ENCODE results near the gene RBM17. TPM values are rescaled to one million over a fixed set of nuclear protein-coding genes. Genes with fewer than 3 reads are reported as not detected.
"Not testable (repeated sequence)": the region's sequence is repeated elsewhere in the genome, so short reads cannot be mapped to it uniquely, and the experiment has no call there.

RBM17 gene
- total RNA-seq, 4 donors from 2014 or later, result 64.4 to 163 (median 146) TPM

DNA sequence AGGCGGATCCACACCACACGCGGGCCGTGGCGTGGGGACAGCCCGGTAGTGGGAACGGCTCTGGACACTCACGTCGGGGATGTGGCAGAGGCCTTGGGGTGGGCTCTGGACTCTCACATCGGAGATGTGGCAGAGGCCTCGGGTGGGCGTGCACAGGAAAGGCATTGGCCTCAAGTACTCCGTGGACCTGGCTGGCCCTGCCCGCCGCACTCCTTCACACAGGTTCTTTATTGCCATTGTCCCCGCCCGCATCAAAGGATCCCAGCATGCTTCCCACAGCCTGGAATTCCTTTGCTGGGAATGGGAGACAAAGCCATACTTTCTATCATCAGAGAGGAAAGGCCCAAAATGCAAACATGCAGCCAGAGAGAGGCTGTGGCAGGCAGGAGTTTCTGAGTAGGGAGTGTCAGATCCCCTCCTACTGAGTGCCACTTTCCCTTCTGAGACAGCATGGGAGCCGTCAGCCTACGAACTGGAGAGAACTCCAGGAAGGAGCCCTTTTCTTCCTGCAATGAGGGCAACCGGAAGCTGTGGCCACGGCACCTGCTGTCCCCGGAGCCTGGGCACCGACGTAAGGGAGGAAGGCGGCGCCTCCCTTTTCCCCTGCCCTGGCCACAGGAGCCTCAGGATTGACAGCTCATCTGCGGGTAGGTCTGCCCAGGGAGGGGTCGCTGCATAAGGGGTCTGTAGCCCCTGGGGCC is 51.5 kb downstream of the RBM17 start:
- Histone ChIP-seq H3K36me3 (no peaks in the 10 kb centered on the region), H3K27ac (no peak overlapping the region), H3K4me3 (no peak overlapping the region), H3K4me1 (no peaks in the 10 kb centered on the region), H3K27me3 (no peaks in the 10 kb centered on the region), H3K9me3 (no peaks in the 10 kb centered on the region)
- no peak for TF ChIP-seq POLR2A (IDR thresholded peaks at IDR 0.05)
- TF ChIP-seq CTCF (IDR thresholded peaks at IDR 0.05), result no peak
- intact Hi-C loops (cut with DNase I; ENCODE audit: low total_unique reads), result loop anchor here (10.0 kb wide), 1 partner anchor 65 kb away; the partner anchor contains the start of gene PFKFB3
- DNase-seq, result no peak

GRCh38 chr10:6140965-6141295 is 52.1 kb downstream of the RBM17 start:
- Histone ChIP-seq H3K27me3 (no peaks in the 10 kb centered on the region), H3K4me1 (peaks cover 0 to 4% of the 10 kb centered on the region in 2 donors), H3K4me3 (peak overlapping the region in 1 of 2 donors; percentile 13), H3K36me3 (no peaks in the 10 kb centered on the region), H3K27ac (no peak overlapping the region), H3K9me3 (no peaks in the 10 kb centered on the region)
- intact Hi-C loops (cut with DNase I; ENCODE audit: low total_unique reads), result loop anchor here (10.0 kb wide), 1 partner anchor 64 kb away; the partner anchor contains the start of gene PFKFB3
- DNase-seq, result no peak
- TF ChIP-seq POLR2A (IDR thresholded peaks at IDR 0.05), result no peak
- TF ChIP-seq CTCF (IDR thresholded peaks at IDR 0.05), result no peak

GRCh38 chr10:6141296-6142151 is 52.7 kb downstream of the RBM17 start:
- no peaks in the 10 kb centered on the region for H3K27me3 ChIP-seq

DNA sequence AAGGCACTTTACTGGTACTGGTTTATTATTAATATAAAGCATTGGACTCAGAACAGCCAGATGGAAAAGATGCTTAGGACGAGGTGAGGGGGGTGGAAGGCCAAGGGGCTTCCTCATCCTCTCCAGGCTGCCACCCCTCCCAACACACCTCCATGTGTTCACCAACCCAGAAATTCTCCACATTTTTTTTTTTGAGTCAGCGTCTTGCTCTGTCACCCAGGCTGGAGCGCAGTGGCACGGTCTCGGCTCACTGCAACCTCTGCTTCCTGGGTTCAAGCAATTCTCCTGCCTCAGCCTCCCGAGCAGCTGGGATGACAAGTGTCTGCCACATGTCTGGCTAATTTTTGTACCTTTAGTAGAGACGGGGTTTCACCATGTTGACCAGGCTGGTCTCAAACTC is 53.4 kb downstream of the RBM17 start:
- H3K27me3 ChIP-seq, H3K27ac ChIP-seq, H3K9me3 ChIP-seq, DNase-seq, H3K4me3 ChIP-seq, H3K36me3 ChIP-seq: not testable (repeated sequence)
- H3K4me1 ChIP-seq, result peaks cover 0 to 10% of the 10 kb centered on the region in 2 donors
- intact Hi-C loops (cut with DNase I; ENCODE audit: low total_unique reads), result loop anchor here (10.0 kb wide), 1 partner anchor 63 kb away; the partner anchor contains the start of gene PFKFB3

More at GRCh38 chr10:6141296-6142151, 52.7 kb downstream of the RBM17 start:
- no peak overlapping the region for H3K27ac ChIP-seq
- H3K4me3 ChIP-seq, result peak overlapping the region in 1 of 2 donors; percentile 13
- intact Hi-C loops (cut with DNase I; ENCODE audit: low total_unique reads), result loop anchor here (10.0 kb wide), 1 partner anchor 63 kb away; the partner anchor contains the start of gene PFKFB3
- H3K9me3 ChIP-seq, result no peaks in the 10 kb centered on the region
- H3K36me3 ChIP-seq, result no peaks in the 10 kb centered on the region
- no peak for TF ChIP-seq CTCF (IDR thresholded peaks at IDR 0.05)
- TF ChIP-seq POLR2A (IDR thresholded peaks at IDR 0.05), result no peak
- H3K4me1 ChIP-seq, result peaks cover 0 to 10% of the 10 kb centered on the region in 2 donors
- no peak for DNase-seq

GRCh38 chr10:6142644-6143043 is 53.8 kb downstream of the RBM17 start:
- no peaks in the 10 kb centered on the region for H3K27me3 ChIP-seq
- H3K4me3 ChIP-seq, result no peak overlapping the region
- TF ChIP-seq CTCF (IDR thresholded peaks at IDR 0.05) (no peak), POLR2A (IDR thresholded peaks at IDR 0.05) (no peak)
- intact Hi-C loops (cut with DNase I; ENCODE audit: low total_unique reads), result loop anchor here (10.0 kb wide), 1 partner anchor 62 kb away; the partner anchor contains the start of gene PFKFB3
- DNase-seq, result no peak
- no peak overlapping the region for H3K27ac ChIP-seq
- peaks cover 0 to 10% of the 10 kb centered on the region in 2 donors for H3K4me1 ChIP-seq
- H3K36me3 ChIP-seq, result no peaks in the 10 kb centered on the region
- H3K9me3 ChIP-seq, result no peaks in the 10 kb centered on the region
